ENCODE measurements around the gene SCFD2.
"Not testable (repeated sequence)": the region's sequence is repeated elsewhere in the genome, so short reads cannot be mapped to it uniquely, and the experiment has no call there.

- TF ChIP-seq POLR2A (IDR thresholded peaks at IDR 0.05; ENCODE audit: control extremely low read depth in 1 of 2, low read depth in 2 of 2, low read length in 2 of 2); CTCF (IDR thresholded peaks at IDR 0.05; ENCODE audit: control extremely low read depth in 1 of 3, insufficient read depth in 1 of 3, low read depth in 1 of 3, low read length in 3 of 3); EGR1 (IDR thresholded peaks at IDR 0.05; ENCODE audit: borderline replicate concordance, low read depth, low read length): not testable (repeated sequence)
These were observed 531.0 kb downstream of the SCFD2 start for GRCh38 chr4:52834641-52835456.

Data from H1 (cell line).